ENCODE results near the gene DBNDD1.

DNA sequence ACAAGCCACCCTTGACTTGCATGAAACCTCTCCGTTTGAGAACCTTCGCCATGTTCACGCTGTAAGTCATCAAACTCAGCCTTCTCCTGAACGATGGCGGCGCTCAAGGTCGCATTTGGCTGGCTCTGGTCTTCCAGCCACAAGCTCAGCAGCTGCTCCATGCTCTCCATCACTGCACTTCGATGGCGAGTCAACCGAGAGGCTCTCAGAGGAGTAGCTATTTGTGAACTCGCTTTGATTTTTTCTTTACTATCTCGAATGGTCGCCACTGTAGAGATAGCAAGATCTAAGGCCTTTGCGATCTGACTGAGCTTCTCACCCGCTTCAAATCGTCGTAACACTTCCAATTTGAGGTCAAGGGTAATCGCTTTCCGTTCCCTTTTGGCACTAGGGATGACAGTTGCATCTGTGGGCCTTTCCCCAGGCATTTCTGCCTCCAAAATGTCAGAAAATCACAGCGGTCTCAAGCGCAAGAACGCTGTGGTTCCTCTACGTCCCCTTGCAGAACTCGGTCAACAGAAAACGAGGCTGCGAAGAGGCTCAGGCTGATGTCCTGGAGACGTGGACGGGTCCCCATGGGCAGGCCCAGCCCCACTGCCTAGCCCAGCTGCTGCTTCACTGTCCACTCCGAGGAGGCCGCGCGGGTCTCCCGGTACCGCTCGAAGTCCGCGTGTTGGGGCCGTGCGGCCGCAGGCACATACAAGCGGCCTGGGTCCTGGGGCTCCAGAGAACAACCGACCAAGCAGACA, 47.6 kb downstream of the DBNDD1 start:
- TF ChIP-seq, protein P1, sequence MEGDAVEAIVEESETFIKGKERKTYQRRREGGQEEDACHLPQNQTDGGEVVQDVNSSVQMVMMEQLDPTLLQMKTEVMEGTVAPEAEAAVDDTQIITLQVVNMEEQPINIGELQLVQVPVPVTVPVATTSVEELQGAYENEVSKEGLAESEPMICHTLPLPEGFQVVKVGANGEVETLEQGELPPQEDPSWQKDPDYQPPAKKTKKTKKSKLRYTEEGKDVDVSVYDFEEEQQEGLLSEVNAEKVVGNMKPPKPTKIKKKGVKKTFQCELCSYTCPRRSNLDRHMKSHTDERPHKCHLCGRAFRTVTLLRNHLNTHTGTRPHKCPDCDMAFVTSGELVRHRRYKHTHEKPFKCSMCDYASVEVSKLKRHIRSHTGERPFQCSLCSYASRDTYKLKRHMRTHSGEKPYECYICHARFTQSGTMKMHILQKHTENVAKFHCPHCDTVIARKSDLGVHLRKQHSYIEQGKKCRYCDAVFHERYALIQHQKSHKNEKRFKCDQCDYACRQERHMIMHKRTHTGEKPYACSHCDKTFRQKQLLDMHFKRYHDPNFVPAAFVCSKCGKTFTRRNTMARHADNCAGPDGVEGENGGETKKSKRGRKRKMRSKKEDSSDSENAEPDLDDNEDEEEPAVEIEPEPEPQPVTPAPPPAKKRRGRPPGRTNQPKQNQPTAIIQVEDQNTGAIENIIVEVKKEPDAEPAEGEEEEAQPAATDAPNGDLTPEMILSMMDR (IDR thresholded peaks at IDR 0.05): no peak
- TF ChIP-seq, protein P2, sequence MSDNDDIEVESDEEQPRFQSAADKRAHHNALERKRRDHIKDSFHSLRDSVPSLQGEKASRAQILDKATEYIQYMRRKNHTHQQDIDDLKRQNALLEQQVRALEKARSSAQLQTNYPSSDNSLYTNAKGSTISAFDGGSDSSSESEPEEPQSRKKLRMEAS (CRISPR knock-in tag; IDR thresholded peaks at IDR 0.05): no peak
- TF ChIP-seq ELF4 (CRISPR knock-in tag; IDR thresholded peaks at IDR 0.05; ENCODE audit: low read depth) (no peak), E2F1 (CRISPR knock-in tag; IDR thresholded peaks at IDR 0.05) (no peak), ATF1 (CRISPR knock-in tag; IDR thresholded peaks at IDR 0.05) (no peak), JUN (CRISPR knock-in tag; IDR thresholded peaks at IDR 0.05) (no peak), NR1H2 (CRISPR knock-in tag; IDR thresholded peaks at IDR 0.05) (no peak; the same call in none of the 2 replicates)
- TF ChIP-seq, protein P3, sequence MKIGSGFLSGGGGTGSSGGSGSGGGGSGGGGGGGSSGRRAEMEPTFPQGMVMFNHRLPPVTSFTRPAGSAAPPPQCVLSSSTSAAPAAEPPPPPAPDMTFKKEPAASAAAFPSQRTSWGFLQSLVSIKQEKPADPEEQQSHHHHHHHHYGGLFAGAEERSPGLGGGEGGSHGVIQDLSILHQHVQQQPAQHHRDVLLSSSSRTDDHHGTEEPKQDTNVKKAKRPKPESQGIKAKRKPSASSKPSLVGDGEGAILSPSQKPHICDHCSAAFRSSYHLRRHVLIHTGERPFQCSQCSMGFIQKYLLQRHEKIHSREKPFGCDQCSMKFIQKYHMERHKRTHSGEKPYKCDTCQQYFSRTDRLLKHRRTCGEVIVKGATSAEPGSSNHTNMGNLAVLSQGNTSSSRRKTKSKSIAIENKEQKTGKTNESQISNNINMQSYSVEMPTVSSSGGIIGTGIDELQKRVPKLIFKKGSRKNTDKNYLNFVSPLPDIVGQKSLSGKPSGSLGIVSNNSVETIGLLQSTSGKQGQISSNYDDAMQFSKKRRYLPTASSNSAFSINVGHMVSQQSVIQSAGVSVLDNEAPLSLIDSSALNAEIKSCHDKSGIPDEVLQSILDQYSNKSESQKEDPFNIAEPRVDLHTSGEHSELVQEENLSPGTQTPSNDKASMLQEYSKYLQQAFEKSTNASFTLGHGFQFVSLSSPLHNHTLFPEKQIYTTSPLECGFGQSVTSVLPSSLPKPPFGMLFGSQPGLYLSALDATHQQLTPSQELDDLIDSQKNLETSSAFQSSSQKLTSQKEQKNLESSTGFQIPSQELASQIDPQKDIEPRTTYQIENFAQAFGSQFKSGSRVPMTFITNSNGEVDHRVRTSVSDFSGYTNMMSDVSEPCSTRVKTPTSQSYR (CRISPR knock-in tag; IDR thresholded peaks at IDR 0.05): no peak

Measured in WTC11 (cell line).